SK-MEL-5 (cell line): ENCODE results near the gene FITM2. TPM values are rescaled to one million over a fixed set of nuclear protein-coding genes. Genes with fewer than 3 reads are reported as not detected.
"Not testable (repeated sequence)": the region's sequence is repeated elsewhere in the genome, so short reads cannot be mapped to it uniquely, and the experiment has no call there.

ENCODE experiments used
- DNase-seq: peaks from one replicate; pipeline ENCODE4 v3.0.0-alpha.2; 2016; ENCODE audit warnings: low read depth, low spot score
- in situ Hi-C: cut with HindIII; loops from 2 replicates; pipeline ENCODE4 v1.10.0; 2016; ENCODE audit warnings: low sequenced_read_pairs, high pct_unique_total_duplicates, low pct_unique_long_range_greater_than_20kb
- total RNA-seq: library from RNA; depleted of rRNA; stranded (reverse); fragments of >200 nt; shearing (Covaris generic); gene quantifications from 2 replicates; pipeline ENCODE4 v1.2.3, GENCODE V29; 2014

FITM2 gene
- total RNA-seq, 1 experiment from 2014 or later, result 20.0 TPM

DNA sequence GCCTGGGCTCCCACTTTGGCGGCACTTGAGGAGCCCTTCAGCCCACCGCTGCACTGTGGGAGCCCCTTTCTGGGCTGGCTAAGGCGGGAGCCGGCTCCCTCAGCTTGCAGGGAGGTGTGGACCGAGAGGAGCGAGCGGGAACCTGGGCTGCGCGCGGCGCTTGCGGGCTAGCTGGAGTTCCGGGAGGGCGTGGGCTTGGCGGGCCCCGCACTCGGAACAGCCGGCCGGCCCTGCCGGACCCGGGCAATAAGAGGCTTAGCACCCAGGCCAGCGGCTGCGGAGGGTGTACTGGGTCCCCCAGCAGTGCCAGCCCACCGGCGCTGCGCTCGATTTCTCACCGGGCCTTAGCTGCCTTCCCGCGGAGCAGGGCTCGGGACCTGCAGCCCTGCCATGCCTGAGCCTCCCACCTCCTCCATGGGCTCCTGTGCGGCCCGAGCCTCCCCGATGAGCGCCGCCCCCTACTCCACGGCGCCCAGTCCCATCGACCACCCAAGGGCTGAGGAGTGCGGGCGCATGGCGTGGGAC lies 11.9 kb downstream of the FITM2 start:
- DNase-seq, in situ Hi-C loops: not testable (repeated sequence)

DNA sequence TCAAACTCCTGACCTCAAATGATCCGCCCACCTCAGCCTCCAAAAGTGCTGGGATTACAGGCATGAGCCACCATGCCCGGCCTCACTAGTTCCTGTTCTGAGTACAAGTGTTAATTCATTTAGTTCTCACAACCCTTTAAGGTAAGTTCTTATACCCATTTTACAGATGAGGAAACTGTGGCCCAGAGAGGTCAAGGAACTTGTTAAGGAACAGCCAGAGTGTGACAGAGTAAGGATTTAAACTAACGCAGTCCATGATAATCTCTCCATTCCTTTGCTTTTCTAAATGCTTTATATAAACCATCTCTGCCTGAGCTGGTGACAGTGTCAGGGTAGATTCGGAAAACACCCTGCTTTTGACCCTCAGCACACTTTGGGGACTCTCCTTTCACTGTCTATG lies 13.3 kb downstream of the FITM2 start:
- in situ Hi-C loops, result no loop called here
- DNase-seq, result no peak

DNA sequence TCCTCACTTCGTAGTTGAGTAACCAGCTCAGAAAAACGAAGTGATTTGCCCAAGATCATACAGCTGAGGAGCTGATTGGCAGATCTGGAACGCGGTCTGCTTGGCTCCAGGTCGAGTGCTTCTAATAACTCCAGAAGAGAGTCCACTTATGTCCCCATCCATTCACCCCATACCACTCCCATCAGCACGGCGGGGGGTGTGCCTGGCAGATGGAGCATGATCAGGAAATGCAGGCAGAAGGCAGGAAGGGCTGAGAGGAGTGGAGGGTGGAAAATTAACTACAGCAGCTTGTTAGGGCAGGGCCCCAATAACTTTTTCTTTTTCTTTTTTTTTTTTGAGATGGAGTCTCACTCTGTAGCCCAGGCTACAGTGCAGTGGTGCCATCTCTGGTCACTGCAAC lies 15.0 kb downstream of the FITM2 start:
- in situ Hi-C loops, result no loop called here
- no peak for DNase-seq

DNA sequence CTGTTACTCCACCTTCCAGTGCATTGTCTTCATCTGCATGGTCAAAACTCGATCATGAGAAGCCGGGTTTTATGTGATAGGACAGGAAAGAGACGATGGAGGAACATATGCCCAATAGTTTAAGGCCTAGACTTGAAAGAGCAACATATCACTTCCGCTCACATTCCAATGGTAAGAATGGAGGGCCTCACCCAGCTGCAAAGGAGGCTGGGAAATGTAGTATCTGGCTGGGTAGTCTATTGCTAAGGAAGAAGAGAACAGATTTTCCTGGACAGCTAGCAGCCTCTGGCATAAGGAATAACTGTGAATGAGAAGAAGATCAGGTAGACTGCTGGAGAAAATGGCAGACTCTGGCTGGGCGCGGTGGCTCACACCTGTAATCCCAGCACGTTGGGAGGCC lies 19.2 kb downstream of the FITM2 start:
- peak; percentile 34 for DNase-seq
- in situ Hi-C loops, result no loop called here

DNA sequence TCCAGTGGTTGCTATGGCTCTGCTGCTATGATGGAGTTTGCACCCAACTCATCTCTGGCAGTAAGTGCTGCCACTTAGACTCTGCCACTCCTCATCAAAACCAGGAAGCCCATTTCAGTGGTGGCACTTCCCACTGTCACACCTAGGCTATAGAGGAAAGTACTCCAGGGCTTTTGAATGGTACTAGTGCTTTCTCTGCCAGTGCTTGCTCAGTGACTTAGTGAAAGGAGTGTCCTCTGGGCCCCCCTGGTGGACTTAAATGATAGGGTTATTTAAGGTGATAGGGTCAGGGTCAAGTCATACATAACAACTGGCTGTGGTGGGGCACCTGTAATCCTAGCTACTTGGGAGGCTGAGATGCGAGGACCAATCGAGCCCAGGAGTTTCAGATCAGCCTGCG lies 22.8 kb downstream of the FITM2 start:
- in situ Hi-C loops, result no loop called here
- no peak for DNase-seq

DNA sequence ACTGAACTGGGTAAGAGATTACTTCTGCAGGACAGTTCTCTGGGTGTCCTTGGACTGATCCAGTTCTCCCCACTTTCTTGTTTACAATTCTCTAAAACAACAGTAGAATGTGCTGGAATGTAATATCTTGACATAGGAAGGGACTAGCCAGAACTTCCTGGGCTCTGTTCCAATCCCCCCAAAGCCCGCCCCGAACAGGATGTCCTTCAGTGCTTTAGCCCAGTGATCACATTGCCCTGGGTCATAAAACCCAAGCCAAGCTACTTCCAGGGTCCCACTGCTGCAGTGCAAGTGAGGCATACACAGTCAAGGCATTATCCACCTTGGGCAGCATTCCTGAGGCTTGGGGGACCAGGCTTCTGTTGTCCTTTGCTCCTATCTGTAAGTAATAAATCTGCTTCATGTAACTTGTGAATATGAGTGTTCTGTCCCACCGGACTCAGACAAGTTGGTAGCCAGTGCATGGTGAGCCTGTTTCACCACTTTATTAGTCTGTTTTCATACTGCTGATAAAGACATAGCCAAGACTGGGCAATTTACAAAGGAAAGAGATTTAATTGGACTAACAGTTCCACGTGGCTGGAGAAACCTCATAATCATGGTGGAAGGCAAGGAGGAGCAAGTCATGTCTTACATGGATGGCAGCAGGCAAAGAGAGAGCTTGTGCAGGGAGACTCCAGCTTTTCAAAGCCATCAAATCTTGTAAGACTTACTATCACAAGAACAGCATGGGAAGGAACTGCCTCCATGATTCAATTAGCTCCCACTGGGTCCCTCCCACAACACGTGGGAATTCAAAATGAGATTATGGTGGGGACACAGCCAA lies 23.5 kb downstream of the FITM2 start:
- in situ Hi-C loops, result no loop called here
- DNase-seq, result no peak

DNA sequence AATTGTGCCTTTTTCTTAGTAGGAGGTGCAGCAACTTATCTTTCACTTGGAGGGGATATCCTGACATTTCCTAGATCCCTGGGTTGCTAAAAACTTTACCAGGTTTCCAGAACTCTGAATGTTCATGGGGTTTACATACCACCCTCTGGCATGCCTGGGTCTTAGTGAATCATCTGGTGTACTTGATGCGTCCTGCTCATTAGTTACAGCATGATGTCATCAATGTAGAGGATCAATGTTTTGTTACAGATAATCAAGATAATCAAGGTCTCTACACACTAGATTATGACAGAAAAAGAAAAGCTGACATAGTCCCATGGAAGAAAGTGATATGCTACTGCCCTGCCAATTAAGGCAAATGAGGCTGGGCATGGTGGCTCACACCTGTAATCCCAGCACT lies 27.0 kb downstream of the FITM2 start:
- no peak for DNase-seq
- in situ Hi-C loops, result no loop called here

DNA sequence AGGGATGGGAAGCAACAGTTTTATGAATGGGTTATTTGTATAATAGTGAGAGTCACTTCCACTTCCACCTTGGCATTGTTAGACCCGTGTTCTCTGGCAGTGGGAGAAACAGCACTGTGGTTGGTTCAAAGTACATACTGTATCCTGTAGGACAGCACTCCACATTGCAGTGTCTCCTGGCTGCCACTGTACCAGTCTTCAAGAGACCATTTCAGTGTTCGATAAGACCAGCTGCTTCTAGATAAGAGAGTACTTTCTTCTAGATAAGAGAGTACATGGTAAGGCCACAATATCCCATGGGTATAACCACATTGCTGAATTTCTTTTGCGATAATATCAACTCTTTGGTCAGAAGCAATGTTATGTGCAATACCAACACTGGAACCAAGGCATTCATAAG lies 28.8 kb downstream of the FITM2 start:
- in situ Hi-C loops, result no loop called here
- DNase-seq, result no peak

DNA sequence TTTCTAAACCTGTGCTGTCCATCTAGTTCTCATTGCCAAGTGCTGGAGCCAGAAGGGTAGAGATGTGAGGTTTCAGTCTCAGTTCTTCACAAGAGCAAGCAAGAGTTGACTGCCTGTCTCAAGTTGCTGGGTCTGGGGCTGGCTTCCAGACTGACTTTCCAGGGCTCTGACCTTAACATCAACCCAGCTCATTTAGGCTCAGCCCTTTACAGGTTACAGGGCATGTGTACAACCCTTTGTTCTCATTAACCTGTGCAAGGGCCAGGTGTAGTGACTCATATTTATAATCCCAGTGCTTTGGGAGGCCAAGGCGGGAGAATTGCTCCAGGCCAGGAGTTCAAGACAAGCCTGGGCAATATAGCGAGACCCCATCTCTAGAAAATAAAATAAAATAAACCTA lies 30.6 kb downstream of the FITM2 start:
- in situ Hi-C loops, result no loop called here

DNA sequence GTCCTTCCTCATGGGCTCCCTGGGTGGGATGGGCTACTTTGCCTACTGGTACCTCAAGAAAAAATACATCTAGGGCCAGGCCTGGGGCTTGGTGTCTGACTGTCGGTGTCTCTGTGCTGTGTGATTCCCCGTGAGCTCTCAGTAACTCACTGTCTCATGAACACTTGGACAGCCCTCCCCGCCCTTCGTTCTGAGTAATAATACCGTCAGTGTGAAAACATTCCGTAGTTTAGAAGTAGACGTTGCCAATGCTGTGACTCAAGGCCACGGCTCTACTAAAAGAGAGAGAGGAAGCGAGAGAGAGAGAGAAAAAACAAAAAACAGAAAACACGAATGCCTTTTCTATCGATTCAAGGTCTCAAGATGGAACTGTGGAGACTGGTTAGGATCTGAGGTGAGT lies 31.8 kb downstream of the FITM2 start:
- in situ Hi-C loops, result no loop called here
- DNase-seq, result no peak

More for the DNA sequence above, 30.6 kb downstream of the FITM2 start:
- DNase-seq, result no peak

DNA sequence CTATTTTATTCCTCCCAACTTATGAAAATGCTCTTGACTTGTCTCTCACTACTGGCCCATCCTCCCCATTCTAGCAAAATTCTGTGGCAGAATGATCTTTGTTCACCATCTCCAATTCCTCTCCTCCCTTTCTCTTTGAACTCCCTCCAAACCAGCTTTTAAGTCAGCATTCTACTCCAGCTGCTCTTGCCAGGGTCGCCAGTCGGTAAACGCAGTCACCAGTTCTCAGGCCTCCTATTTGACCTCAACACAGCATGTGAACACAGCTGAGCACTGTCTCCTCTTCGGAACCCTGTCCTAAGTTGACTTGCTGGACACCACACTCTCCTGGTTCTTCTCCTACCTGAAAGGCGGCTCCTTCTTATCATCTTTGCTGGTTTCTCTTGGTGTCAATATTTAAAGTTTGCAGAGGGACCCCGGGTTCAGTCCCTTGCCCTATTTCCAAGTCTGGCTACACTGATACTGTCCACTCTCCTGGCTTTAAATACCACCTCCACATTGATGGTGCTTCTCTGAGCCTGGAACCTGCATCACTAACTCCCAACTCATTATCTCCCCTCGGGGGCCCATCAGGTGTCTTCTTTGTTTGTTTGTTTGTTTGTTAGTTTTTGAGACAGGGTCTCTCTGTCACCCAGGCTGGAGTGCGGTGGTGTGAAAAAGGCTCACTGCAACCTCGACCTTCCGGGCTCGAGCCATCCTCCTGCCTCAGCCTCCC lies 36.5 kb downstream of the FITM2 start:
- DNase-seq, result no peak
- in situ Hi-C loops, result no loop called here

DNA sequence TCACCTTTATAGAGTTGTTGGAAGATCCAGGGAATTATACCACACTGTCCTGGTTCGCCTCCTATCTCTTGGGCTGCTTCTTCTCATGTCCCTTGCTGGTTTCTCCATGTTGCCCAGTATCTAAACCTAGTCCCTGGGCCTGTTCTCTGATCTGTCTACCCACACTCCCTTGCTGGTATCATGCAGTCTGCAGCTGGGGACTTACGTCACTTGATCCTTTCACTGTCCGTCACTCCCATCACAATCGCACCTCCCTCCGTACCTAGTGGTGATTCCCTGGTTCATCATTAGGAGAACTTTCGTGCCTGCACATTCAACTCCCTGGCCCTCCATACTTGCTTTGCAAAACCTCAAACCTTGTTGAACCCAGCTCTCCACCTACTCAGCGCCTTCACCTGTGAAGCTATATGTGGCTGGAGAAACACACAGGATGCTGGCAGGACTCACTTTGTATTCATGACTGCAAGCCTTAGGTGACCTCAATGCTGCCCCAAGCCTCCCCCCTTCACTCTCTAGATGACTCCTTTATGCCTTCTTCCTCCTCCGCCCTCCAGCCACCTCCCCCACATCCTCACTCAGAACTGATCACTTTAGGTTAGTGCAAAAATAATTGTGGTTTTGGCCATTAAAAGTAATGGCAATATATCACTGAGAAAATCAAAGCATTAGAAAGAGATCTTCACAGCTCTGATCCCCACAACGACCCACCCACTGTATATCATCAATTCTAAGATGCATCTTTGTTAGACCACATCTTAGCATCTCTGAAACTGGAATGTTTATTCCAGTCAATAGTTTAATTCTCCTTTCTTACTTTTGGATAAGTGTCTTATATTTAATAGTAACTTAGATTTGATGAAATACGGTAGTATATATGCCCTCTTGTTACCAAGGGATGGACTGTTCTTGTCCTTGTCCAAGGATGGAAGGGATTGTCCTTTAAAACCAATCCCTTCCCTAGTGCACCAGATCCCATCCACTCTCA lies 37.5 kb downstream of the FITM2 start:
- in situ Hi-C loops, result no loop called here
- no peak for DNase-seq

DNA sequence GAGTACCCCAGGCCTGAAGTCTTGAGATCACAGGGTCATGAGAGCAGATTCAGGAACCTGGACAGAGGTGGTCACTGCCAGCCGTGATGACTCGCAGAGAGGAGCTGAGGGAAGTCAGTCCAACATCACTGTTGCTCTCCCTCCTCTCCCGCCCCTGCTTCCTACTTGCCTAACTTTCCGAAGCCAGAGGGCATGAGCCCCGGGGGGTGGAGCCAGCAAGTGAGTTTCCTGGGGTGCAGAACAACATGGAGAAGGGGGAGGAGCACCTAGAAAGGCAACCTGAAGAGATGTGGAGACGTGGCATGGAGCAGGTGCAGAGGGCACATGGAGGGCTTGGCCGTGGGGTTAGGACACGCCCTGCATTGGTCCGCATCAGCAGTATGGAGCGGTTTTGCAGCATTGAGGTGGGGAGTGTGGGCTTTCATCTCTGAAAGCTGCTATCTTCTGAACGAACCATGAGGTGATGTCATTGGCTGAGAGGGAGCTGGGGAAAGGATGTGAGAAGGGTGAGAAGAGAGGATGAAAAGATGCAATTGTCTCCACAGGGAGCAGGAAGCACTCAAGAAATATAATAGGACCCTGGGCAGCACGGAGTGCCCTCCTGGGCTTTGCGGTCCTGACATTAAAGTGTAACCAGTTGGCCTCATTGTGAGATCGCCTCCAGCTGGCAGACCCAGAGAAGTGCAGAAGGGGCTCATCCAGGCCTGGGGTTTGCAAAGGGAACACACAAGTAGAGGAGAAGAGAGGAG lies 38.9 kb downstream of the FITM2 start:
- in situ Hi-C loops, result no loop called here
- DNase-seq, result peak; percentile 78

DNA sequence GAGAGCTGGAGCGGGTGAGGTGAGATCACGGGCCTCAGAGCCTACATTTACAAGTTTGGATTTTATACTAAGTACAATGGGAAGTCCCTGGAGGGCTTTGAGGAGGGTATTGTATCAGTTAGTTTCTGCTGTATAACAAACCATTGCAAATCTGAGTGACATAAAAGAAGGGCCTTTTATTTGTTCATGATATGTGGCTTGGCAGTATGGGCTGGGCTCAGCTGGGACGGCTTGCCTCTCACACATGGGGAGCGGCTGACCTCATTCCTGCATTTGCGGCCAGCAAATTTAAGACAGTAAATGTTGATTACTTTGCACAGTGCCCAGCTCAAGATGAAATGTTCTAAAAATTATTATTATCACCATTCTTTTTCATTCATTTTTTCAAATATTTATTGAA lies 42.2 kb downstream of the FITM2 start:
- DNase-seq, result no peak
- in situ Hi-C loops, result no loop called here

DNA sequence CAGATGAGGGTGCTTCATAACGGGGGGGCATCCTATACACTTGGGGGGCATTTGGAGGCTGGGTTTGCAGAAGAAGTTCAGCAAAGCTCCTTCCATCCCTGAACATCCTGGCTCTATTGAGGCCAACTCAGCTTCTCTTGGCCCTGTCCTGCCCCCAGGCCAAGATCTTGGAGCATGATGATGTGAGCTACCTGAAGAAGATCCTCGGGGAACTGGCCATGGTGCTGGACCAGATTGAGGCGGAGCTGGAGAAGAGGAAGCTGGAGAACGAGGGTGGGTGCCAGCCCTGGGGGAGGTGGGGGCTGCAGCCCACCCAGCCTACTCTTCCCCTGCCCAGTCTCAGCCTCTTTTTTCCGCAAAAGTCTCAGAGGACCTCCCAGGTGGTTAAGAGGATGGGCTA lies 46.7 kb downstream of the FITM2 start:
- in situ Hi-C loops, result no loop called here
- no peak for DNase-seq

DNA sequence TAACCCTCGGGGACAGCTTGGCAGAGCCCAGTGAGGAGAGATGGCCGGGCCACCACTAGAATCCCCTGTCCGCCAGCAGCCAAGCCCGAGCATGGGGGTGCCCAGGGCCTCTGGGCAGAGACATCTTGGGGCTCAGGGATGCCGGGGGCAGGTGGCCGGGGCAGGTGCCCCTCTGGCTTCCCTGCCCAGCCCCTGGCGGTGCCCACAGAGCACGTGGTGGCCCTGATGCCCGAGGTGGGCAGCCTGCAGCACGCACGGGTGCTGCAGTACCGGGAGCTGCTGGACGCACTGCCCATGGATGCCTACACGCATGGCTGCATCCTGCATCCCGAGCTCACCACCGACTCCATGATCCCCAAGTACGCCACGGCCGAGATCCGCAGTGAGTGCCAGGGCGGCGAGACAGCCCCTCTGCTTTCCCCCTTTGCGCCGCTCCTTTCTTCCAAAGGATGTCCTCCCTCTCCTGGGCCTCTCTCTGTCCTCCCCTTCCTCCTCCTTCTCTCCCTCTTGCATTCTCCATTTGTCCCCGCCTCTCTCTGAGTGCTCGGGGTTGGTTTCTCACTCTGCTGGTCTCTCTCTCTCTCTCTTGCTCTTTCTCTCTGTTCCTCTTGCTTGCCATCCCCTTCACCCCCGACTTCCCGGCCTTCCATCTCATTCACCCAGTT lies 52.6 kb downstream of the FITM2 start:
- in situ Hi-C loops, result no loop called here

DNA sequence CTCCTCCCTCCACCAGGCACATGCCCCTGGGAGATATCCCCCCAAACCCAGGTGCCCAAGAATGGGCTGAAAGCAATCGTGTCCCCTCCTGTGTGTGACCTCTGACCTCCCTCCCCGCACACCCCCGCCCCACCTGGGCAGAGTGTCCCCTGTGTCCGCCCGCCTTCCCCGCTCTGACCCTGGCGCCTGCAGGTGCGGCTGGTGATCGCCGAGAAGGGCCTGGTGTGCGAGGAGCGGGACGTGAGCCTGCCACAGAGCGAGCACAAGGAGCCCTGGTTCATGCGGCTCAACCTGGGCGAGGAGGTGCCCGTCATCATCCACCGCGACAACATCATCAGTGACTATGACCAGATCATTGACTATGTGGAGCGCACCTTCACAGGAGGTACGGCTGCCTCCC lies 54.0 kb downstream of the FITM2 start:
- in situ Hi-C loops, result no loop called here
- DNase-seq, result no peak

More for the DNA sequence above, 52.6 kb downstream of the FITM2 start:
- no peak for DNase-seq
